Measurements from ENCODE around the gene BAIAP2L1. TPM values are rescaled to one million over a fixed set of nuclear protein-coding genes. Genes with fewer than 3 reads are reported as not detected.

The BAIAP2L1 gene
- total and polyA plus RNA-seq, 2 of the 8 experiments (the other 6 are each of a cell fraction or from before 2014, with no cell fraction given): 19.2 to 42.9 TPM

- TF ChIP-seq YY1 (IDR thresholded peaks at IDR 0.05; ENCODE audit: low read depth, low read length): no peak
- TF ChIP-seq FOSL1 (IDR thresholded peaks at IDR 0.05; ENCODE audit: insufficient read depth, low read depth, low read length): no peak
- TF ChIP-seq CHD2 (IDR thresholded peaks at IDR 0.05; ENCODE audit: low read length): no peak
- no peak for TF ChIP-seq CBX5 (IDR thresholded peaks at IDR 0.05; ENCODE audit: low read depth, low read length)
- no peak for TF ChIP-seq GTF2F1 (IDR thresholded peaks at IDR 0.05; ENCODE audit: borderline replicate concordance, low read depth, low read length)
- TF ChIP-seq POU5F1 (IDR thresholded peaks at IDR 0.05; ENCODE audit: low read depth, low read length): no peak
- no peak for TF ChIP-seq PHF8 (conservative IDR thresholded peaks at IDR 0.05; ENCODE audit: low read depth, low read length)
These were observed 81.7 kb downstream of the BAIAP2L1 start (continued) for GRCh38 chr7:98319176-98319575.
